GM12892 (cell line): ENCODE results near the gene BARHL2.

Experiments used
- POLR2A ChIP-seq: IDR thresholded peaks from 2 replicates; pipeline ENCODE4 v1.6.1; 2011; ENCODE audit warnings: low read depth, low read length, control low read depth
- POLR2AphosphoS5 ChIP-seq: IDR thresholded peaks from 2 replicates; pipeline ENCODE4 v1.6.1; 2011; ENCODE audit warnings: low read depth, low read length, control low read depth

GRCh38 chr1:90707363-90707710, 9.8 kb downstream of the BARHL2 start:
- TF ChIP-seq POLR2A (no peak), POLR2AphosphoS5 (no peak)
